ENCODE measurements around the gene MRPL12.

- TF ChIP-seq CTCF (IDR thresholded peaks at IDR 0.05) = no peak
- TF ChIP-seq POLR2A (IDR thresholded peaks at IDR 0.05) = no peak
- TF ChIP-seq EP300 (IDR thresholded peaks at IDR 0.05; ENCODE audit: low read depth) = no peak
These were observed 8.4 kb upstream of the MRPL12 start for GRCh38 chr17:81694810-81695209.
